8988T (cell line): ENCODE results near the gene KLC4.
"Not testable (repeated sequence)": the region's sequence is repeated elsewhere in the genome, so short reads cannot be mapped to it uniquely, and the experiment has no call there.

Source experiments
- DNase-seq: peaks from one replicate; pipeline ENCODE4 v3.0.0; 2011

Gene KLC4

GRCh38 chr6:43074847-43075669 lies 15.6 kb downstream of the KLC4 start:
- no peak for DNase-seq

- peak; percentile 68 for DNase-seq
These were observed 16.4 kb downstream of the KLC4 start, which contains the start of gene PTK7 for GRCh38 chr6:43075670-43076463. PTK7 (plus strand) TSS chr6:43076314; CDS start chr6:43076489, 175 bp downstream.

GRCh38 chr6:43076464-43077332 lies 17.3 kb downstream of the KLC4 start:
- peak; percentile 61 for DNase-seq

GRCh38 chr6:43077333-43077809 lies 17.9 kb downstream of the KLC4 start:
- DNase-seq = no peak

GRCh38 chr6:43077981-43078511 lies 18.6 kb downstream of the KLC4 start:
- no peak for DNase-seq

GRCh38 chr6:43078691-43079090 lies 19.3 kb downstream of the KLC4 start:
- no peak for DNase-seq

- no peak for DNase-seq
These were observed 21.6 kb downstream of the KLC4 start for GRCh38 chr6:43081043-43081442.

- DNase-seq = not testable (repeated sequence)
These were observed 22.5 kb downstream of the KLC4 start for GRCh38 chr6:43081922-43082321.

- DNase-seq = no peak
These were observed 23.6 kb downstream of the KLC4 start for GRCh38 chr6:43082806-43083655.

GRCh38 chr6:43086022-43086658 lies 26.7 kb downstream of the KLC4 start:
- no peak for DNase-seq

GRCh38 chr6:43088654-43089056 lies 29.2 kb downstream of the KLC4 start:
- DNase-seq = no peak

- no peak for DNase-seq
These were observed 30.0 kb downstream of the KLC4 start for GRCh38 chr6:43089467-43089866.

- DNase-seq = no peak
These were observed 30.6 kb downstream of the KLC4 start for GRCh38 chr6:43089874-43090558.

- DNase-seq = no peak
These were observed 31.1 kb downstream of the KLC4 start for GRCh38 chr6:43090559-43090956.

GRCh38 chr6:43091020-43091419 lies 31.6 kb downstream of the KLC4 start:
- DNase-seq = no peak

- DNase-seq = no peak
These were observed 32.1 kb downstream of the KLC4 start for GRCh38 chr6:43091436-43091991.

GRCh38 chr6:43092635-43093034 lies 33.2 kb downstream of the KLC4 start:
- DNase-seq = no peak

- no peak for DNase-seq
These were observed 34.2 kb downstream of the KLC4 start for GRCh38 chr6:43093436-43094289.

- no peak for DNase-seq
These were observed 36.5 kb downstream of the KLC4 start for GRCh38 chr6:43095939-43096338.
